H1 (cell line): Measurements from ENCODE around the gene LSM5. TPM values are rescaled to one million over a fixed set of nuclear protein-coding genes. Genes with fewer than 3 reads are reported as not detected.

ENCODE experiments used
- CTCF ChIA-PET: fragments of 300-600 bp; sonication (Branson Sonifier 250); formaldehyde crosslinking; loops from one replicate; lab custom pipeline; 2021; ENCODE audit not compliant: partially characterized antibody; lab: Charles Lee
- POLR2A ChIA-PET: fragments of 300-600 bp; sonication (Branson Sonifier 250); formaldehyde crosslinking; loops from one replicate; lab custom pipeline; 2021; ENCODE audit warnings: inconsistent platforms; ENCODE audit not compliant: partially characterized antibody; lab: Charles Lee
- DNase-seq, 2 experiments: peaks; one replicate each; pipeline versions ENCODE4 v3.0.0 to v3.0.0-alpha.2; 2010 to 2022; ENCODE audit warnings: low spot score in 2 of 2, low read depth in 1 of 2, mixed read lengths in 1 of 2
- FAIRE-seq: peaks from 2 replicates; lab custom pipeline; 2011; peaks lifted over from hg19 to GRCh38; lab: Jason Lieb, UNC
- H2AFZ ChIP-seq: 2 replicates; pipeline ENCODE4 v1.8.1; 2012; ENCODE audit warnings: low read length, inconsistent platforms
- H2AK5ac ChIP-seq: 2 replicates; pipeline ENCODE4 v1.6.1; 2013; ENCODE audit warnings: low read depth, low read length
- H2BK120ac ChIP-seq: replicated peaks from 2 replicates; pipeline ENCODE3; 2013; ENCODE audit warnings: low read depth, low read length, inconsistent platforms
- H2BK12ac ChIP-seq: 2 replicates; pipeline ENCODE4 v1.6.1; 2013; ENCODE audit warnings: low read depth, low read length
- H2BK15ac ChIP-seq: 2 replicates; pipeline ENCODE4 v1.6.1; 2013; ENCODE audit warnings: low read length
- H2BK20ac ChIP-seq: 2 replicates; pipeline ENCODE4 v1.6.1; 2013; ENCODE audit warnings: low read length
- H2BK5ac ChIP-seq: 2 replicates; pipeline ENCODE4 v1.6.1; 2013; ENCODE audit warnings: low read depth, low read length
- H3K14ac ChIP-seq: 2 replicates; pipeline ENCODE4 v1.6.1; 2013; ENCODE audit warnings: inconsistent platforms; ENCODE audit not compliant: insufficient read length
- H3K18ac ChIP-seq: 2 replicates; pipeline ENCODE4 v1.6.1; 2013; ENCODE audit warnings: low read length; ENCODE audit errors: extremely low read depth
- H3K23ac ChIP-seq: 2 replicates; pipeline ENCODE4 v1.6.1; 2013; ENCODE audit warnings: inconsistent platforms; ENCODE audit not compliant: insufficient read length
- H3K23me2 ChIP-seq: 2 replicates; pipeline ENCODE4 v1.6.1; 2013; ENCODE audit warnings: low read depth, low read length
- H3K27ac ChIP-seq: 2 replicates; pipeline ENCODE4 v1.6.1; 2011; ENCODE audit warnings: low read depth, low read length, inconsistent platforms
- H3K27me3 ChIP-seq, 4 experiments: replicated peaks in 1 of 4; 1 replicate in 1 of 4; 2 replicates in 3 of 4; pipeline versions ENCODE4 v1.6.1 to v1.8.1; 2011 to 2013; ENCODE audit warnings: low read length in 3 of 4, mild to moderate bottlenecking in 3 of 4, inconsistent platforms in 2 of 4, mixed read lengths in 2 of 4, moderate library complexity in 1 of 4; ENCODE audit not compliant: control insufficient read depth in 3 of 4, insufficient read depth in 3 of 4; ENCODE audit errors: extremely low read depth in 1 of 4
- H3K36me3 ChIP-seq, 4 experiments: 2 replicates each; pipeline versions ENCODE4 v1.6.1 to v1.8.1; 2011 to 2013; ENCODE audit warnings: mild to moderate bottlenecking in 4 of 4, low read length in 3 of 4, moderate library complexity in 2 of 4, control low read depth in 1 of 4, inconsistent platforms in 1 of 4; ENCODE audit not compliant: insufficient read depth in 4 of 4, control insufficient read depth in 2 of 4
- H3K4ac ChIP-seq: replicated peaks from 2 replicates; pipeline ENCODE3; 2013; ENCODE audit warnings: low read length, low read depth, mixed read lengths, inconsistent platforms; ENCODE audit not compliant: insufficient read length
- H3K4me1 ChIP-seq, 4 experiments: replicated peaks in 1 of 4; 1 replicate in 1 of 4; 2 replicates in 3 of 4; pipeline versions ENCODE4 v1.6.1 to v1.8.1; 2011 to 2013; ENCODE audit warnings: low read length in 3 of 4, inconsistent platforms in 2 of 4, mixed read lengths in 1 of 4; ENCODE audit not compliant: insufficient read depth in 4 of 4, control insufficient read depth in 3 of 4
- H3K4me2 ChIP-seq, 2 experiments: 2 replicates each; pipeline versions ENCODE4 v1.6.1 to v1.8.1; 2011 to 2013; ENCODE audit warnings: low read depth in 2 of 2, low read length in 2 of 2, control low read depth in 1 of 2, inconsistent platforms in 1 of 2, mild to moderate bottlenecking in 1 of 2; ENCODE audit not compliant: insufficient read depth in 1 of 2
- H3K4me3 ChIP-seq, 4 experiments: fragments of 200-600, 300-600 bp in 1 of 4; sonication (generic), shearing (Covaris generic), sonication (Bioruptor Twin) in 1 of 4; 2 replicates each; pipeline versions ENCODE4 v1.5.1 to v1.8.1; 2011 to 2016; ENCODE audit warnings: low read length in 4 of 4, low read depth in 3 of 4, control low read depth in 2 of 4, inconsistent platforms in 2 of 4, mild to moderate bottlenecking in 2 of 4, mixed read lengths in 1 of 4, moderate library complexity in 1 of 4; ENCODE audit not compliant: insufficient read depth in 2 of 4; ENCODE audit errors: extremely low read depth in 1 of 4
- H3K56ac ChIP-seq: replicated peaks from 2 replicates; pipeline ENCODE3; 2013; ENCODE audit warnings: low read depth, mild to moderate bottlenecking, mixed read lengths, low read length, inconsistent platforms; ENCODE audit not compliant: insufficient read length
- H3K79me1 ChIP-seq: 2 replicates; pipeline ENCODE4 v1.6.1; 2013; ENCODE audit warnings: low read depth, low read length, control low read depth
- H3K79me2 ChIP-seq, 2 experiments: 2 replicates each; pipeline versions ENCODE4 v1.6.1 to v1.8.1; 2012 to 2013; ENCODE audit warnings: low read length in 2 of 2, mild to moderate bottlenecking in 2 of 2, inconsistent platforms in 1 of 2; ENCODE audit not compliant: insufficient read depth in 2 of 2, control insufficient read depth in 1 of 2
- H3K9ac ChIP-seq, 4 experiments: replicated peaks in 1 of 4; 1 replicate in 1 of 4; 2 replicates in 3 of 4; pipeline versions ENCODE4 v1.6.1 to v1.8.1; 2011 to 2013; ENCODE audit warnings: low read depth in 3 of 4, low read length in 3 of 4, control low read depth in 2 of 4, mild to moderate bottlenecking in 2 of 4, moderate library complexity in 2 of 4, inconsistent platforms in 1 of 4; ENCODE audit errors: extremely low read depth in 1 of 4
- H3K9me3 ChIP-seq, 2 experiments: 2 replicates each; pipeline versions ENCODE4 v1.6.1 to v1.8.1; 2012 to 2013; ENCODE audit warnings: mild to moderate bottlenecking in 2 of 2, moderate library complexity in 2 of 2, control low read depth in 1 of 2, inconsistent platforms in 1 of 2, low read depth in 1 of 2, low read length in 1 of 2, mixed read lengths in 1 of 2; ENCODE audit not compliant: insufficient read depth in 2 of 2
- H4K20me1 ChIP-seq, 2 experiments: replicated peaks in 1 of 2; 2 replicates each; pipeline versions ENCODE3 to v1.8.1; 2011 to 2013; ENCODE audit warnings: inconsistent platforms in 2 of 2, low read length in 2 of 2, mild to moderate bottlenecking in 1 of 2; ENCODE audit not compliant: insufficient read depth in 2 of 2, control insufficient read depth in 1 of 2
- H4K5ac ChIP-seq: 2 replicates; pipeline ENCODE4 v1.6.1; 2013; ENCODE audit warnings: low read length, low read depth, mixed read lengths, inconsistent platforms; ENCODE audit not compliant: insufficient read length
- H4K8ac ChIP-seq: 2 replicates; pipeline ENCODE4 v1.8.0; 2013; ENCODE audit warnings: mild to moderate bottlenecking, moderate library complexity, low read length, inconsistent platforms; ENCODE audit not compliant: insufficient read depth; ENCODE audit errors: extremely low read depth
- H4K91ac ChIP-seq: replicated peaks from 2 replicates; pipeline ENCODE3; 2013; ENCODE audit warnings: low read length, mixed read lengths, inconsistent platforms; ENCODE audit not compliant: insufficient read length
- BCL11A ChIP-seq, 2 experiments: IDR thresholded peaks; one replicate each; pipeline ENCODE4 v1.6.1; 2011; ENCODE audit warnings: low read depth in 2 of 2, low read length in 2 of 2, mild to moderate bottlenecking in 2 of 2
- CBX8 ChIP-seq: fragments of 300-800, 300-1000 bp; sonication (generic); IDR thresholded peaks from 2 replicates; pipeline ENCODE4 v1.7.1; 2016; ENCODE audit warnings: low read depth, low read length, borderline replicate concordance
- EGR1 ChIP-seq: IDR thresholded peaks from 2 replicates; pipeline ENCODE4 v1.6.1; 2011; ENCODE audit warnings: low read depth, low read length, borderline replicate concordance
- HDAC2 ChIP-seq, 2 experiments: fragments of 300-600 bp in 1 of 2; sonication (generic) in 1 of 2; IDR thresholded peaks; 2 replicates each; pipeline ENCODE4 v1.6.1; 2011 to 2012; ENCODE audit warnings: low read depth in 2 of 2, low read length in 2 of 2, mild to moderate bottlenecking in 2 of 2, moderate library complexity in 2 of 2, borderline replicate concordance in 1 of 2, inconsistent platforms in 1 of 2
- RXRA ChIP-seq: IDR thresholded peaks from 2 replicates; pipeline ENCODE4 v1.6.1; 2011; ENCODE audit warnings: low read depth, mild to moderate bottlenecking, low read length, moderate library complexity; ENCODE audit not compliant: insufficient read depth
- SIN3A ChIP-seq, 2 experiments: IDR thresholded peaks in 1 of 2; conservative IDR thresholded peaks in 1 of 2; 2 replicates each; pipeline ENCODE4 v1.6.1; 2011 to 2012; ENCODE audit warnings: low read length in 2 of 2, improper control_type of control experiment in 1 of 2, low read depth in 1 of 2, mild to moderate bottlenecking in 1 of 2
- SRF ChIP-seq: IDR thresholded peaks from 2 replicates; pipeline ENCODE4 v1.6.1; 2011; ENCODE audit warnings: mild to moderate bottlenecking, low read depth, low read length, moderate library complexity
- TBP ChIP-seq: IDR thresholded peaks from 2 replicates; pipeline ENCODE4 v1.6.1; 2011; ENCODE audit warnings: low read depth, low read length, improper control_type of control experiment
- TEAD4 ChIP-seq: IDR thresholded peaks from 2 replicates; pipeline ENCODE4 v1.6.1; 2012; ENCODE audit warnings: low read depth, low read length, inconsistent platforms, mixed read lengths
- WGBS, 2 experiments: shearing (Covaris generic) in 1 of 2; methylation state at CpG; one replicate each; pipeline versions ENCODE4 v1.1.6 to v1.1.7; 2013 to 2015; ENCODE audit warnings: low lambda C conversion rate in 2 of 2, mixed read lengths in 2 of 2, inconsistent platforms in 1 of 2, low coverage in 1 of 2, missing lambda C conversion rate in 1 of 2; ENCODE audit not compliant: insufficient replicate concordance in 2 of 2, insufficient coverage in 1 of 2, insufficient read length in 1 of 2; ENCODE audit errors: extremely low coverage in 1 of 2, missing lambda C conversion rate in 1 of 2; 5-methylcytosine and 5-hydroxymethylcytosine counted together
- polyA plus RNA-seq, 7 experiments: library from polyadenylated mRNA; depleted of rRNA in 3 of 7; stranded (reverse) in 5 of 7; unstranded in 2 of 7; fragments of >200 nt in 5 of 7; fragments of 200-250 nt in 2 of 7; gene quantifications; 1 replicate in 5 of 7; 2 replicates in 1 of 7; 4 replicates in 1 of 7; pipeline versions ENCODE4 v1.2.1 to v1.2.3, GENCODE V29; 2011 to 2013; ENCODE audit warnings: missing spikeins in 2 of 7, mixed read lengths in 2 of 7
- total RNA-seq: library from RNA; stranded (reverse); fragmentation: NEBNext Ultra II Directional; extraction: Animal tissue kit (Norgen Biotek cat#: 25700); gene quantifications from 2 replicates; pipeline ENCODE4 v1.2.1, GENCODE V29; 2021
- TF ChIP-seq, protein P1 (sequence below): IDR thresholded peaks from 2 replicates; pipeline ENCODE4 v1.6.1; 2012; ENCODE audit warnings: inconsistent platforms
- TF ChIP-seq, protein P2 (sequence below): IDR thresholded peaks from 2 replicates; pipeline ENCODE4 v1.6.1; 2012; ENCODE audit warnings: inconsistent platforms

The LSM5 gene
- total and polyA plus RNA-seq, 2 of the 8 experiments (the other 6 are each of a cell fraction or from before 2014, with no cell fraction given), result 58.9 to 103 TPM

DNA sequence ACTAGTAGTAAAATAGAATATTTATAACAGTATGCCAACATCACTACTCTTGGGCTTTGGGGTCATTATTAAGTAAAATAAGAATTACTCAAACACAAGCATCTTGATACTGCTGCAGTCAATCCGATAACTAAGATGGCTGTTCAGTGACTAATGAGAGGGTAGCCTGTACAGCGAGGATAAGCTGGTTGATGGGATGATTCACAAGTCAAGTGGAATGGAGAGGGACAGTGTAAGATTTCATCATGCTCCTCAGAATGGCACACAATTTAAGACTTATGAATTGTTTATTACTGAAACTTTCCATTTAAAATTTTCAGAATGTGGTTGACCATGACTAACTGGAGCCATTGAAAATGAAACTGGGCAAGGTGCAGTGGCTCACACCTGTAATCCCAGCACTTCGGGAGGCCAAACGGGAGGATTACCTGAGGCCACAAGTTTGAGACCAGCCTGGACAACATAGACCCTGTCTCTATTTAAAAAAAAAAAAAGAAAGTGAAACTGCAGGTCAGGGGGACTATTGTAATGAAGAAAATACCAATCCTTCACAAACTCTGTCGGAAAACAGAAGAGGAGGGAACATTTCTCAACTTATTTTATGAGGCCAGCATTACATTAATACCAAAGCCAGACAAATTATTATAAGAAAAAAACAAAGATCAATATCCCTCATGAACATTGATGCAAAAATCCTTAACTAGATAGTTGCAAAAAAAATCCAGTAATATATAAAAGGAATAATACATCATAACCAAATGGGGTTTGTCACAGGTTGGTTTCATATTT, 16.3 kb upstream of the LSM5 start:
- H3K79me1 ChIP-seq, result no peaks in the 10 kb centered on the region
- no peak overlapping the region for H3K23ac ChIP-seq
- H2BK120ac ChIP-seq, result no peak overlapping the region
- H3K27ac ChIP-seq, result no peak overlapping the region
- H3K4me1 ChIP-seq, result no peaks in the 10 kb centered on the region; a peak in 1 of 7 replicates
- ChIA-PET CTCF (no interaction called here), POLR2A (interaction anchor here (2.3 kb wide), 1 partner anchor 10 kb away, joined by 10 read pairs; the partner anchor contains the start of gene AVL9)
- H2BK15ac ChIP-seq, result no peak overlapping the region
- DNase-seq (no peak), FAIRE-seq (no peak)
- H3K27me3 ChIP-seq, result no peaks in the 10 kb centered on the region
- H3K79me2 ChIP-seq, result peaks cover 5 to 85% of the 10 kb centered on the region in 2 experiments; a peak in 3 of 4 replicates
- no peak overlapping the region for H3K4me2 ChIP-seq
- H2BK20ac ChIP-seq, result no peak overlapping the region
- no peak overlapping the region for H4K5ac ChIP-seq
- no peaks in the 10 kb centered on the region; a peak in 1 of 8 replicates for H3K36me3 ChIP-seq
- H3K4me3 ChIP-seq, result no peak overlapping the region
- no peak overlapping the region for H3K9ac ChIP-seq
- H2BK12ac ChIP-seq, result no peak overlapping the region
- no peak overlapping the region for H2AK5ac ChIP-seq
- no peak overlapping the region for H3K4ac ChIP-seq
- 97% methylated on average over 5 of the region's 5 CpGs; no CpG with 5 or more reads in 1 of the 2 experiments for WGBS, 2 experiments
- H4K20me1 ChIP-seq, result peaks cover 4 to 5% of the 10 kb centered on the region in 2 experiments
- no peak overlapping the region for H2AFZ ChIP-seq
- no peaks in the 10 kb centered on the region for H3K23me2 ChIP-seq
- H3K9me3 ChIP-seq, result no peaks in the 10 kb centered on the region
- no peak overlapping the region; the same call in 1 of the 2 replicates for H3K18ac ChIP-seq
- no peak overlapping the region for H3K56ac ChIP-seq
- no peak overlapping the region for H4K8ac ChIP-seq
- no peak overlapping the region for H2BK5ac ChIP-seq
- H3K14ac ChIP-seq, result no peak overlapping the region
- no peak overlapping the region for H4K91ac ChIP-seq
- TF ChIP-seq BCL11A (IDR thresholded peaks at IDR 0.05; ENCODE audit: low read depth in 2 of 2, low read length in 2 of 2), result no peak
- no peak for TF ChIP-seq TBP
- TF ChIP-seq RXRA, result no peak
- TF ChIP-seq HDAC2 (IDR thresholded peaks at IDR 0.05; ENCODE audit: borderline replicate concordance in 1 of 2, low read depth in 2 of 2, low read length in 2 of 2), result no peak
- TF ChIP-seq, protein P1, sequence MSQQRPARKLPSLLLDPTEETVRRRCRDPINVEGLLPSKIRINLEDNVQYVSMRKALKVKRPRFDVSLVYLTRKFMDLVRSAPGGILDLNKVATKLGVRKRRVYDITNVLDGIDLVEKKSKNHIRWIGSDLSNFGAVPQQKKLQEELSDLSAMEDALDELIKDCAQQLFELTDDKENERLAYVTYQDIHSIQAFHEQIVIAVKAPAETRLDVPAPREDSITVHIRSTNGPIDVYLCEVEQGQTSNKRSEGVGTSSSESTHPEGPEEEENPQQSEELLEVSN, result no peak
- TF ChIP-seq TEAD4, result no peak
- no peak for TF ChIP-seq SRF
- no peak for TF ChIP-seq CBX8
- TF ChIP-seq EGR1, result no peak
- TF ChIP-seq, protein P2, sequence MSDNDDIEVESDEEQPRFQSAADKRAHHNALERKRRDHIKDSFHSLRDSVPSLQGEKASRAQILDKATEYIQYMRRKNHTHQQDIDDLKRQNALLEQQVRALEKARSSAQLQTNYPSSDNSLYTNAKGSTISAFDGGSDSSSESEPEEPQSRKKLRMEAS, result no peak
- TF ChIP-seq SIN3A (conservative IDR thresholded peaks at IDR 0.05 in 1 of 2, IDR thresholded peaks at IDR 0.05 in 1 of 2; ENCODE audit: low read depth in 1 of 2, low read length in 2 of 2), result no peak
